SH-SY5Y (cell line): ENCODE data around the gene ADAM22.

Experiments used
- GATA2 ChIP-seq: IDR thresholded peaks from 2 replicates; pipeline ENCODE4 v1.6.1; 2011; ENCODE audit warnings: mild to moderate bottlenecking, low read depth, low read length
- GATA3 ChIP-seq: IDR thresholded peaks from 2 replicates; pipeline ENCODE4 v1.6.1; 2011; ENCODE audit warnings: low read depth, mild to moderate bottlenecking, low read length, moderate library complexity

DNA sequence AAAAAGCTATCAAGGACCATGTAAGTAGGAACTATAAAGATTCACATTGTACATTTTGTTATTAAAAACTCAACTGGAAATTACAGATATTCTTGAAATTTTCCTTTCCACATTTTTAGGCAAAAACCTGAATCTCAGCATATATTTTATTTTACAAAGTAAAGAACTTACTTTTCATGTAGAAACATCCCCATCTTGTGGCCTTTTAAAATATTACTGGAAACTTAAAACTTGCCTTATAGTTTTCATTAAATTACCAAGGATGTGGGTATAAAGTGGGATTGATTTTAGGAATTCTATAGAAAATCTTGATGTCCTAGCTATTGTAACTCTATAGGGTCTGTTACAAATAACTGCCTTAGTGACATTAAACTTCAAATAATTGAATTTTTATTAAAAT is 47.2 kb upstream of the ADAM22 start:
- TF ChIP-seq GATA2 (no peak), GATA3 (no peak)
